ENCODE data around the gene NPL. TPM values are rescaled to one million over a fixed set of nuclear protein-coding genes. Genes with fewer than 3 reads are reported as not detected.

NPL gene
- total RNA-seq, 4 donors from 2014 or later: 9.6 to 94.5 (median 11.4) TPM; not detected in 1

DNA sequence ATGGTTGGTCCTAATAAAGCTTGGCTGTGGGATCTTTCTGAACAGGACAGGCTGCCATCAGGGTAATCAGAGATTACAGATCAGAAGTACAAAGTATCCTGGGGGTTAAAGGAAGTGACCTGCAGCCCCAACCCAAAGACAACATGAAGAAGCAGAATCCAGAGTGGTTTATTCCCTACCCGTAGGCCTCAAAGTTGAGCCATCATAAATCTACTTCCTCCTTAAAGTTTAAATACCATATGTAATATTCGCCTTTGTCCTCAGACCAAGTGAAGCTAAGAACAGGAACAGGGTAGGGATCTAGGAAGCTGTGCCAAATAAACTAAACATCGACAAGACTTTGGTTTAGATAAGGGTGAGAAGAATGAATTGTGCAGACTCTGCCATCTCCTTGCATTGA is 33.6 kb downstream of the NPL start:
- H3K27me3 ChIP-seq: no peaks in the 10 kb centered on the region

DNA sequence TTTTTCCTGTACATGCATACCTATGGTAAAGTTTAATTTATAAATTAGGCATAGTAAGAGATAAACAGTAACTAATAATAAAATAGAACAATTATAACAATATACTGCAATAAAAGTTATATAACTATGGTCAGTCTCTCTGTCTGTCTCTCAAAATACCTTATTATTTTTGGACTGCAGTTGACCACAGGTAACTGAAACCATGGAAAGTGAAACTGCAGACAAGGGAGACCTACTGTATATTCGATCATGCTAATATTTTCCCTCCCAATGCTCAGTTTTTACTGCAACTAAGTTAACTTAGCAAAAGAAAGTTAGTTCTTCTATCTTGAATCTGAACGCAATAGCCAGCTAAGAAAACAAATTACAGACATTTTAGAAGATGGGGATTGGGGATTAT is 37.3 kb downstream of the NPL start:
- no peaks in the 10 kb centered on the region for H3K36me3 ChIP-seq
- H3K27me3 ChIP-seq: no peaks in the 10 kb centered on the region
- no peak overlapping the region for H3K4me3 ChIP-seq
- no peak for TF ChIP-seq EP300 (IDR thresholded peaks at IDR 0.05; ENCODE audit: low read depth)
- TF ChIP-seq, protein P1, sequence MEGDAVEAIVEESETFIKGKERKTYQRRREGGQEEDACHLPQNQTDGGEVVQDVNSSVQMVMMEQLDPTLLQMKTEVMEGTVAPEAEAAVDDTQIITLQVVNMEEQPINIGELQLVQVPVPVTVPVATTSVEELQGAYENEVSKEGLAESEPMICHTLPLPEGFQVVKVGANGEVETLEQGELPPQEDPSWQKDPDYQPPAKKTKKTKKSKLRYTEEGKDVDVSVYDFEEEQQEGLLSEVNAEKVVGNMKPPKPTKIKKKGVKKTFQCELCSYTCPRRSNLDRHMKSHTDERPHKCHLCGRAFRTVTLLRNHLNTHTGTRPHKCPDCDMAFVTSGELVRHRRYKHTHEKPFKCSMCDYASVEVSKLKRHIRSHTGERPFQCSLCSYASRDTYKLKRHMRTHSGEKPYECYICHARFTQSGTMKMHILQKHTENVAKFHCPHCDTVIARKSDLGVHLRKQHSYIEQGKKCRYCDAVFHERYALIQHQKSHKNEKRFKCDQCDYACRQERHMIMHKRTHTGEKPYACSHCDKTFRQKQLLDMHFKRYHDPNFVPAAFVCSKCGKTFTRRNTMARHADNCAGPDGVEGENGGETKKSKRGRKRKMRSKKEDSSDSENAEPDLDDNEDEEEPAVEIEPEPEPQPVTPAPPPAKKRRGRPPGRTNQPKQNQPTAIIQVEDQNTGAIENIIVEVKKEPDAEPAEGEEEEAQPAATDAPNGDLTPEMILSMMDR (IDR thresholded peaks at IDR 0.05): no peak
- no peak for TF ChIP-seq POLR2A (IDR thresholded peaks at IDR 0.05)
- TF ChIP-seq POLR2AphosphoS5 (IDR thresholded peaks at IDR 0.05): no peak
- DNase-seq: no peak
- 76 to 77% methylated on average over 2 of the region's 2 CpGs for WGBS, 2 donors (ENCODE audit: low coverage in 1 of 2)
- H3K9me3 ChIP-seq: no peaks in the 10 kb centered on the region
- in situ Hi-C loops (cut with MboI; ENCODE audit: low pct_ligation_motif_present in 1 of 4, low pct_unique_long_range_greater_than_20kb in 1 of 4, low sequenced_read_pairs in 3 of 4) (no loop called here), intact Hi-C loops (cut with DNase I; ENCODE audit: low total_unique reads) (no loop called here)
- no peaks in the 10 kb centered on the region for H3K4me1 ChIP-seq
- H3K27ac ChIP-seq: no peak overlapping the region

More for the DNA sequence above, 33.6 kb downstream of the NPL start:
- no peaks in the 10 kb centered on the region for H3K9me3 ChIP-seq
- intact Hi-C loops (cut with DNase I; ENCODE audit: low total_unique reads): no loop called here
- TF ChIP-seq POLR2A (IDR thresholded peaks at IDR 0.05) (no peak), POLR2AphosphoS5 (IDR thresholded peaks at IDR 0.05) (no peak), EP300 (IDR thresholded peaks at IDR 0.05; ENCODE audit: low read depth) (no peak)
- TF ChIP-seq, protein P1 (IDR thresholded peaks at IDR 0.05): no peak
- in situ Hi-C loops (cut with MboI; ENCODE audit: low pct_ligation_motif_present in 1 of 4, low pct_unique_long_range_greater_than_20kb in 1 of 4, low sequenced_read_pairs in 3 of 4): no loop called here
- no peaks in the 10 kb centered on the region for H3K4me1 ChIP-seq
- no peaks in the 10 kb centered on the region for H3K36me3 ChIP-seq
- DNase-seq: no peak
- H3K27ac ChIP-seq: no peak overlapping the region
- 40 to 48% methylated on average over 1 to 3 of the region's 3 CpGs for WGBS, 2 donors (ENCODE audit: low coverage in 1 of 2)
- H3K4me3 ChIP-seq: no peak overlapping the region

DNA sequence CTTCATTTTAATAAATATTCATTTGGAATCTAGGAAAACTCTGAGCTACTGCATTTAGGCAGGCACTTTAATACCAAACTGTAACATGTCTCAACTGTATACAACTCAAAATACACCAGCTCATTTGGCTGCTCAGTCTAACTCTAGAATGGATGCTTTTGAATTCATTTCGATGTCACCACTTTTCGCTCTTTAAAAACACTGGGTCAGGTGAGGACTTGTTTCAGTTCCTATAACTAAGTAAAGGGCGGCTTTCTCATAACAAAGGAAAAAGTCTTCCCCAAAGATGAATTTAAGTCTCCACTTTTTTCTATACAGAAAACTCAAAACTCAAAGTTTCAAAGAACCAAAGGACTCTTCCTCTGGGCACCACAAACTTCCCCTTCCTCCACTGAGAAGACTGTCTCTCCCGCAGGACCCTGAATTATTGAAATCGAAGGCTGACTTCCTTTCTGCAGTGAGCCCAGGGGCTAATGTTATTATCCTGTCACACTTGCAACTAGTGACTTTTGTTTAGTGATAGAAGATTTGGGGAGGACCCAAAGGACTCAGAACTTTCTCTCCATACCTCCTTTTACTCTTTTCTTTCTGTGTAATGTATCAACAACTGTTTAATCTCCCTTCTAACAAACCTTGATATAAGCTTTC is 39.8 kb downstream of the NPL start:
- in situ Hi-C loops (cut with MboI; ENCODE audit: low pct_ligation_motif_present in 1 of 4, low pct_unique_long_range_greater_than_20kb in 1 of 4, low sequenced_read_pairs in 3 of 4): no loop called here
- H3K4me3 ChIP-seq: no peak overlapping the region
- TF ChIP-seq POLR2A (IDR thresholded peaks at IDR 0.05): no peak
- no peak for TF ChIP-seq EP300 (IDR thresholded peaks at IDR 0.05; ENCODE audit: low read depth)
- TF ChIP-seq, protein P1 (IDR thresholded peaks at IDR 0.05): no peak
- no peak for TF ChIP-seq POLR2AphosphoS5 (IDR thresholded peaks at IDR 0.05)
- no peak overlapping the region for H3K27ac ChIP-seq
- 76 to 77% methylated on average over 5 of the region's 5 CpGs for WGBS, 2 donors (ENCODE audit: low coverage in 1 of 2)
- intact Hi-C loops (cut with DNase I; ENCODE audit: low total_unique reads): no loop called here
- no peaks in the 10 kb centered on the region for H3K36me3 ChIP-seq
- H3K4me1 ChIP-seq: no peaks in the 10 kb centered on the region
- DNase-seq: no peak
- no peaks in the 10 kb centered on the region for H3K27me3 ChIP-seq
- no peaks in the 10 kb centered on the region for H3K9me3 ChIP-seq

DNA sequence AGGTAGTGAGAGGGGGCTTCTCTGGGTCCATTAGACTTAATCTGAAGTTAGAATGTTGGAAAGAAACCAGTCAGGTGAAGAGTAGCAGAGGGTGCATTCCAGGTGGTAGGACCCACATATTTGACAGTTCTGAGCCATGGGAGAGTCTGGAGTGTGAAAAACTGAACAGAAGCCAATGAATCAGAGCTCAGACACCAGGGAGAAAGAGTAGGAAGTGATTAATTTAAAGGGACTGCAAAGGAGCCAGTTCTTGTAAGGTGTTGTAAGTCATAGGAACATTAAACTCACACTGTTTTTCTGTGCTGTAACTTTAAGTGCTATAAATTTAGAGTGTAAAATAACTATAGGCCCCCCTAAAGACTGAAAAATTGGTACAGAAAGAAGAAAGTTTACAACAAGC is 43.7 kb downstream of the NPL start:
- intact Hi-C loops (cut with DNase I; ENCODE audit: low total_unique reads): no loop called here
- DNase-seq: no peak
- no peak for TF ChIP-seq EP300 (IDR thresholded peaks at IDR 0.05; ENCODE audit: low read depth)
- TF ChIP-seq POLR2AphosphoS5 (IDR thresholded peaks at IDR 0.05): no peak
- TF ChIP-seq, protein P1 (IDR thresholded peaks at IDR 0.05): no peak
- no peak overlapping the region for H3K27ac ChIP-seq
- no peaks in the 10 kb centered on the region for H3K27me3 ChIP-seq
- H3K4me1 ChIP-seq: no peaks in the 10 kb centered on the region
- no peaks in the 10 kb centered on the region for H3K9me3 ChIP-seq
- no peaks in the 10 kb centered on the region for H3K36me3 ChIP-seq
- in situ Hi-C loops (cut with MboI; ENCODE audit: low pct_ligation_motif_present in 1 of 4, low pct_unique_long_range_greater_than_20kb in 1 of 4, low sequenced_read_pairs in 3 of 4): no loop called here
- H3K4me3 ChIP-seq: no peak overlapping the region
